C4-2B (cell line): ENCODE data around the gene SMPDL3A.

Source experiments
- CTCF ChIP-seq: fragments of 450-650 bp; conservative IDR thresholded peaks from 2 replicates; pipeline ENCODE4 v1.5.1; 2017; ENCODE audit warnings: mild to moderate bottlenecking
- ZFX ChIP-seq: fragments of 450-650 bp; IDR thresholded peaks from 2 replicates; pipeline ENCODE4 v1.6.1; 2017

DNA sequence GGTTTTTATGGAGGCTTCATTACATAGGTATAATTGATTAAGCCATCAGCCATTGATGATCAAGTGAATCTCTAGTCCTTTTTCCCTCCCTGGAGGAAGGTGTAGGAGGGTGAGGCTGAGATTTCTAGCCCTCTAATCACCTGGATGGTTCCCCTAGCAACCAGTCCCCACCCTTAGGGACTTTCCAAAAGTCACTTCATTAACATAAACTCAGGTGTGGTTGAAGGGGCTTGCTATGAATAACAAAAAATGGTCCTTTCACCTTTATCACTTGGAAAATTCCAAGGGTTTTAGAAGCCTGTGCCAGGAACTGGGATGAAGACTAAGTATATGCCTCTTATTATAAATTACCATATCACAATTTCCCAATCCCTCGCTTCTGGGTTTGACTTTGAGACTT, 40.4 kb downstream of the SMPDL3A start:
- TF ChIP-seq CTCF: no peak
- no peak for TF ChIP-seq ZFX
